T-helper 2 cell treated with Interferon-gamma antibody and Interleukin-4, amounts not matched to agents 5 μg/mL and 100 μg/mL, for 36 hours (primary cell): ENCODE data around the gene CLEC7A.

ENCODE experiments used
- DNase-seq: peaks from one replicate; pipeline ENCODE4 v3.0.0; 2021; ENCODE audit warnings: low spot score
- H3K27ac Mint-ChIP-seq: one replicate; pipeline ENCODE4 v1.8.0; 2021; ENCODE audit warnings: mild to moderate bottlenecking, mixed read lengths
- H3K27me3 Mint-ChIP-seq: one replicate; pipeline ENCODE4 v1.8.0; 2021; ENCODE audit warnings: low read depth, mixed read lengths
- H3K36me3 Mint-ChIP-seq: one replicate; pipeline ENCODE4 v1.8.0; 2021; ENCODE audit warnings: low read depth, mixed read lengths
- H3K4me1 Mint-ChIP-seq: one replicate; pipeline ENCODE4 v1.8.0; 2021; ENCODE audit warnings: low read depth, mixed read lengths
- H3K4me3 Mint-ChIP-seq: one replicate; pipeline ENCODE4 v1.8.0; 2022; ENCODE audit warnings: mild to moderate bottlenecking, moderate library complexity, mixed read lengths
- H3K9me3 Mint-ChIP-seq: one replicate; pipeline ENCODE4 v1.8.0; 2021; ENCODE audit warnings: mixed read lengths

Gene CLEC7A

DNA sequence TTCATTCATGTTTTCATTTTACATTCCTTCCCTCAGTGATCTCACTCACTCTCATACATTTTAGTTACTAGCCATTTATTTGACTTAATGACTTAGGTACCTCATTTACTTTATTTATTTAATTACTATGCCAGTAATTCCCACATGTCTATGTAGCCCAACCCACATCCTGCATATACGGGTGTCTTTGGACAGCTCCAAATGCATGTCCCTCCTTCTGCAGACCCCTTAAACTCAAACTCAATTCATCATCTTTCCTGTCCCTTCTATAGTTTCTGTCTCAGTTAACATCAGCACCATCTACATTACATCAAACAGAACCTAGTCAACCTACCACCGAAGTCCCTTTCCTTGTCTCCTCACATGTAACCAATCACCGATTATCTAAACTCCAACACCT, 34.0 kb downstream of the CLEC7A start:
- no peaks in the 10 kb centered on the region for H3K36me3 Mint-ChIP-seq
- H3K27ac Mint-ChIP-seq, result no peak overlapping the region
- peaks cover 3% of the 10 kb centered on the region for H3K27me3 Mint-ChIP-seq
- no peaks in the 10 kb centered on the region for H3K4me1 Mint-ChIP-seq
- no peak for DNase-seq
- no peak overlapping the region for H3K4me3 Mint-ChIP-seq
- H3K9me3 Mint-ChIP-seq, result no peaks in the 10 kb centered on the region

DNA sequence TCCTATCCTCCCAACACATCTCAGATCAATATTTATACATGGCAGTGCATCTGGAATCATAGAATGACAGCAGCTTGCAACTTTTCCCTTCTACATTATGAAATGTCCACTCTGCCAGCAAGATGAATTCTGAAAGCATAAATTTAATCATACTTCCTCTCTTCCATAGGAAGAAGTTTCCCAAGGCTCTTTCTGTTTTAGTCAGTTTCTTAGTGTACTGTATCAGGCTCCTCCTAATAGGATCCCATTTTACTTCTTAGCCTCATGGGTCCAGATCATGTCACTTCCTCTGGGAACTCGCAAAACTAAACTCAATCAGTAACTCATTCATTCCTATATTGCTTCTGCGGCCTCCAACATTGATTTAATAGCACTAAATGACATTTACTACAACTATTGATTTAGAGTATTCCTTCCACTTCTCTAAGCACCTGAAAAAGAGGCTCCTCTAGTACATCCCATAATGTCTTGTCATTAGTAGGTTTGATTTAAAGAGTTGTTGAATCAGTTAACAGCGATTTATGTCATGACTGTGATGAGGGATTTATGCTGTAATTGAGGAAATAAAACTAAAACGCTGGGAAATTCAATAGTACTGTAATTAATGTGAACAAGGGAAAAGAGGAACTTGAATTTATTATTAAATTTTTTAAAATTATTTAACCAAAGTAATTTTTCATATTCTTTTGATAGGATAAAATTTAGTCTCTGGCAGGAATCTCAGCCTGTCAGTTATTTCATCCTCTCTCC, 35.2 kb downstream of the CLEC7A start:
- Mint-ChIP-seq H3K4me3 (no peak overlapping the region), H3K36me3 (no peaks in the 10 kb centered on the region), H3K4me1 (peaks cover 3% of the 10 kb centered on the region), H3K27me3 (peaks cover 11% of the 10 kb centered on the region), H3K27ac (no peak overlapping the region), H3K9me3 (no peaks in the 10 kb centered on the region)
- no peak for DNase-seq

DNA sequence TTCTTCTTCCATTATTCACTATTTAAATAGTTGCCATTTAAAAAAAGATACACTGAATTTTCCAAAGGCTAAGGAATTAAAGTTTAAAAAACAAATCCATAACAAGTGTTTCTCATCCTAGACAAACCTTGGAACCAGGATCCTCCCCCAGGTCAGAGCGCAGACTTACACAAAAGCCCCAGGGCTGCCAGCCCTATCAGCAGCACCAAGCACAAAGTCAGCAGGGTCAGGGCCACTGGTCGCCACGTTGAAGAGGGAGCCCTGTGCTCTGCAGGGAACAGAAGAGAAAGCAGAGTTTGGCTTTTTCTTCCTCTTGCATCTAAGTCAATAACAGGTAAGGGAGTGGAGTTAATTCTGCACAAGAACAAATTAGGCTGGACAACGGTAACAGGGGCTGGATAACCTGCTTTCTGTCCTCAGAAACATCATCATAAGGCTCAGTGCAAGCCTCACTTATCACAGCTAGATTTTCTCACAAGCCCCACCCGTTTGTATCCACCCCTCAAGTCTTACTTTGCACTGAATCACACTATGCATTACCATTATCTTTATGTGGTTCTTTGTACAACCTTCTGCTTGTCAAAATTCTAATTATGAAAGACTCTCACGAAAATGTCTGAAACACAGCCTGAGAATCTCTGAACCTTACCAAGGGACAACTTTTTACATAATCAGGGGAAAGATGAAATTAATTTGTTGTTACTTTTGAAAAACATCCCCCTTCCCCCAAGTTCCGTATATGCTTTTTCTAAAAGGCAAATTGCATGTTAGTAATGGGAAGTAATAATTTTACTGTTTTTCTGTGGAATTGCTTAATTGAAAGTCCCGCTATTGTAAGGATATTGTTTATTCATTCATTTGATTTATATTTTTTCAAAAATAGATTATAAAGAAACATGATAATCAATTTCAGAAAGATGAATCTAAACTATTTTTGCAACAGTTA, 40.8 kb downstream of the CLEC7A start:
- H3K9me3 Mint-ChIP-seq, result no peaks in the 10 kb centered on the region
- no peak overlapping the region for H3K4me3 Mint-ChIP-seq
- H3K36me3 Mint-ChIP-seq, result no peaks in the 10 kb centered on the region
- peaks cover 3% of the 10 kb centered on the region for H3K4me1 Mint-ChIP-seq
- DNase-seq, result no peak
- H3K27me3 Mint-ChIP-seq, result peaks cover 21% of the 10 kb centered on the region
- H3K27ac Mint-ChIP-seq, result no peak overlapping the region

- peaks cover under 1% of the 10 kb centered on the region for H3K9me3 Mint-ChIP-seq
- no peaks in the 10 kb centered on the region for H3K36me3 Mint-ChIP-seq
- H3K27ac Mint-ChIP-seq, result no peak overlapping the region
- H3K4me1 Mint-ChIP-seq, result peaks cover 3% of the 10 kb centered on the region
- no peak overlapping the region for H3K4me3 Mint-ChIP-seq
- no peak for DNase-seq
- H3K27me3 Mint-ChIP-seq, result peaks cover 21% of the 10 kb centered on the region
Measured at GRCh38 chr12:10088031-10088430, 42.0 kb downstream of the CLEC7A start.

DNA sequence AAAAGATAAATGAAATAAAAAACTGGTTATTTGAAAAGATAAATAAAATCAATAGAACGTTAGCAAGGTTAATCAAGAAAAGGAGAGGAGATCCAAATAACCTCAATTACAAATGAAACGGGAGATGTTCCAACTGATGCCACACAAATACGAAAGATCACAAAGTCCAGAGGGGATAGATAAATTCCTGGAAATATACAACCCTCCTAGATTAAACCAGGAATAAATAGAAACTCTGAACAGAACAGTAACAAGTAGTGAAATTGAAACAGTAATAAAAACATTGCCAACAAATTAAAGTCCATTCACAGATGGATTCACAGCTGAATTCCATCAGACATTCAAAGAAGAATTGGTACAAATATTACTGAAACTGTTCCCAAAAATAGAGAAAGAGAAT, 43.6 kb downstream of the CLEC7A start:
- H3K9me3 Mint-ChIP-seq, result peaks cover 3% of the 10 kb centered on the region
- no peak overlapping the region for H3K4me3 Mint-ChIP-seq
- no peaks in the 10 kb centered on the region for H3K36me3 Mint-ChIP-seq
- peaks cover 21% of the 10 kb centered on the region for H3K27me3 Mint-ChIP-seq
- H3K27ac Mint-ChIP-seq, result no peak overlapping the region
- H3K4me1 Mint-ChIP-seq, result peaks cover 3% of the 10 kb centered on the region
- DNase-seq, result no peak

DNA sequence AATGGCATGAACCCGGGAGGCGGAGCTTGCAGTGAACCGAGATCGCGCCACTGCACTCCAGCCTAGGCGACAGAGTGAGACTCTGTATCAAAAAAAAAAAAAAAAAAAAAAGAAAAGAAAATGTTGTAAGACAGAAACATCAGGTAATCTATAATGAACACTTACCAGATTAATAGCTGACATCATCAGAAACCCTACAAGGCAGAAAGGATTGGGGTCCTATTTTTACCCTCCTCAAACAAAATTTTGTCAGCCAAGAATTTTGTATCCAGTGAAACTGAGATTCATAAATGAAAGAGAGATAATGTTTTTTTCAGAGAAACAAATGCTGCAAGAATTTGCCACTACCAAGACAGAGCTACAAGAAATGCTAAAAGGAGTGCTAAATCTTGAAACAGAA, 45.3 kb downstream of the CLEC7A start:
- peaks cover 12% of the 10 kb centered on the region for H3K27me3 Mint-ChIP-seq
- H3K9me3 Mint-ChIP-seq, result peaks cover 3% of the 10 kb centered on the region
- no peaks in the 10 kb centered on the region for H3K4me1 Mint-ChIP-seq
- H3K27ac Mint-ChIP-seq, result no peak overlapping the region
- H3K36me3 Mint-ChIP-seq, result no peaks in the 10 kb centered on the region
- no peak overlapping the region for H3K4me3 Mint-ChIP-seq
- no peak for DNase-seq

- no peak for DNase-seq
- no peaks in the 10 kb centered on the region for H3K4me1 Mint-ChIP-seq
- H3K36me3 Mint-ChIP-seq, result no peaks in the 10 kb centered on the region
- H3K4me3 Mint-ChIP-seq, result no peak overlapping the region
- H3K9me3 Mint-ChIP-seq, result peaks cover 3% of the 10 kb centered on the region
- no peak overlapping the region for H3K27ac Mint-ChIP-seq
- H3K27me3 Mint-ChIP-seq, result peaks cover 18% of the 10 kb centered on the region
Measured at GRCh38 chr12:10082117-10082874, 47.7 kb downstream of the CLEC7A start.

GRCh38 chr12:10075451-10075850, 54.5 kb downstream of the CLEC7A start:
- Mint-ChIP-seq H3K4me1 (no peaks in the 10 kb centered on the region), H3K4me3 (no peak overlapping the region), H3K27ac (no peak overlapping the region), H3K36me3 (no peaks in the 10 kb centered on the region), H3K27me3 (peaks cover 28% of the 10 kb centered on the region), H3K9me3 (no peaks in the 10 kb centered on the region)
- DNase-seq, result no peak

- Mint-ChIP-seq H3K27ac (no peak overlapping the region), H3K27me3 (peaks cover 36% of the 10 kb centered on the region), H3K4me1 (no peaks in the 10 kb centered on the region), H3K9me3 (no peaks in the 10 kb centered on the region), H3K4me3 (no peak overlapping the region), H3K36me3 (no peaks in the 10 kb centered on the region)
- DNase-seq, result no peak
Measured at GRCh38 chr12:10073261-10073660, 56.7 kb downstream of the CLEC7A start.

- Mint-ChIP-seq H3K4me3 (no peak overlapping the region), H3K27me3 (peaks cover 38% of the 10 kb centered on the region), H3K27ac (no peak overlapping the region), H3K9me3 (no peaks in the 10 kb centered on the region), H3K36me3 (no peaks in the 10 kb centered on the region), H3K4me1 (peaks cover 3% of the 10 kb centered on the region)
- DNase-seq, result no peak
Measured at GRCh38 chr12:10072131-10072530, 57.9 kb downstream of the CLEC7A start.

DNA sequence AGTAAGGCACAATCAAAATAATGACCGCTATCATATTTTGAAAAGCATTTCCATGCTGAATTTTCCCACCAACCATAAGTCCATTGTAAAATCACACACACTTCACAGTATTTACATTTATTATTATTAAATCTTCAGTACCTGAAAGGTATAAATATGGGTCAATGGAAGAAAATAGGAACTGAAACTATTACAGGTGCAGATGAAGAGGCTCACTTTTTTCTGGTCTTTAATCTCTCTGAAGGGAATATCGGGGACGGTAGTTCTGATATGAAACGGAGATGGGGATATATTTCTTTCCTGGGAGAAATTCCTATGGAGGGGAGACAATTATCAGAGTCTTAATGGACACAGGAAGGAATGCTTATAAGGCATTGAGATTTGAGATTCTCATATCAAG, 59.6 kb downstream of the CLEC7A start:
- peaks cover 44% of the 10 kb centered on the region for H3K27me3 Mint-ChIP-seq
- no peak for DNase-seq
- no peaks in the 10 kb centered on the region for H3K9me3 Mint-ChIP-seq
- H3K4me1 Mint-ChIP-seq, result peaks cover 4% of the 10 kb centered on the region
- H3K4me3 Mint-ChIP-seq, result no peak overlapping the region
- H3K36me3 Mint-ChIP-seq, result no peaks in the 10 kb centered on the region
- H3K27ac Mint-ChIP-seq, result no peak overlapping the region

GRCh38 chr12:10069976-10070375, 60.0 kb downstream of the CLEC7A start:
- H3K27me3 Mint-ChIP-seq, result peaks cover 42% of the 10 kb centered on the region
- no peak for DNase-seq
- no peak overlapping the region for H3K4me3 Mint-ChIP-seq
- H3K4me1 Mint-ChIP-seq, result peaks cover 8% of the 10 kb centered on the region
- H3K27ac Mint-ChIP-seq, result no peak overlapping the region
- H3K9me3 Mint-ChIP-seq, result no peaks in the 10 kb centered on the region
- H3K36me3 Mint-ChIP-seq, result no peaks in the 10 kb centered on the region

- H3K4me3 Mint-ChIP-seq, result no peak overlapping the region
- peaks cover 46% of the 10 kb centered on the region for H3K27me3 Mint-ChIP-seq
- no peaks in the 10 kb centered on the region for H3K36me3 Mint-ChIP-seq
- H3K27ac Mint-ChIP-seq, result no peak overlapping the region
- H3K4me1 Mint-ChIP-seq, result peaks cover 9% of the 10 kb centered on the region
- H3K9me3 Mint-ChIP-seq, result no peaks in the 10 kb centered on the region
- no peak for DNase-seq
Measured at GRCh38 chr12:10069099-10069498, 60.9 kb downstream of the CLEC7A start.

DNA sequence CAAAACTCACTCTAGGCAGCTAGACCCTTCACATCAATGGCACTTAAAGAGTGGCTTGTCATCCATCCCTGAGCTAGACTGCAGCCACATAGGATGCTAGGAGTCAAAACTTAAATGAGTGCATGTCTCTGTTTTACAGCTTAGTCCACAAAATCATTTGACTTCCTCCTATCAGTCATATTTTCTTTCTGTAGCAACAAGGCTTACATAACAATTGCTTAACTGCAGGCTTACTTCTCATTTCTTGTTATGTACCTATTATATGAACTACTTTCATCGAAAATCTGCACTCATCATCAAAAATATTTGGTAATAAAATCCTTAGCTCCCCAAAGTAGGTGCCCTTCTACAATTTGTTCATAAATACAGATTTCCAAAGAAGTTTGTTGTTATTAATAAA, 61.4 kb downstream of the CLEC7A start:
- no peaks in the 10 kb centered on the region for H3K36me3 Mint-ChIP-seq
- no peak for DNase-seq
- H3K27ac Mint-ChIP-seq, result no peak overlapping the region
- peaks cover 46% of the 10 kb centered on the region for H3K27me3 Mint-ChIP-seq
- no peaks in the 10 kb centered on the region for H3K9me3 Mint-ChIP-seq
- peaks cover 9% of the 10 kb centered on the region for H3K4me1 Mint-ChIP-seq
- H3K4me3 Mint-ChIP-seq, result no peak overlapping the region
